Measurements from ENCODE around the gene LIN37. TPM values are rescaled to one million over a fixed set of nuclear protein-coding genes. Genes with fewer than 3 reads are reported as not detected.

Gene LIN37
- total and polyA plus RNA-seq, 9 of the 15 experiments (the other 6 are each of a cell fraction or from before 2014, with no cell fraction given): 1.2 to 12.5 (median 8.6) TPM

GRCh38 chr19:35792888-35793287, 44.5 kb downstream of the LIN37 start:
- Histone ChIP-seq H3K9me3 (replicated peaks; ENCODE audit: control insufficient read depth, insufficient read depth, low read depth, low read length) (no peaks in the 10 kb centered on the region), H3K4me1 (replicated peaks in 1 of 2; ENCODE audit: control insufficient read depth in 2 of 2, insufficient read depth in 2 of 2, low read length in 2 of 2) (peaks cover 0 to 54% of the 10 kb centered on the region in 2 experiments; a peak in 3 of 5 replicates), H3K27me3 (ENCODE audit: control insufficient read depth in 2 of 2, insufficient read depth in 2 of 2, low read length in 2 of 2) (no peaks in the 10 kb centered on the region; a peak in 1 of 5 replicates), H3K4me3 (no peak overlapping the region), H2AFZ (ENCODE audit: low read depth, low read length) (no peak overlapping the region), H3K36me3 (ENCODE audit: control insufficient read depth, insufficient read depth, low read length) (no peaks in the 10 kb centered on the region), H3K27ac (ENCODE audit: extremely low read depth, low read depth, low read length) (no peak overlapping the region), H3K79me2 (ENCODE audit: control insufficient read depth, insufficient read depth, low read length) (no peaks in the 10 kb centered on the region), H4K20me1 (replicated peaks; ENCODE audit: control insufficient read depth, insufficient read depth, low read length) (no peaks in the 10 kb centered on the region), H3K9me1 (ENCODE audit: control insufficient read depth, insufficient read depth, low read length) (no peaks in the 10 kb centered on the region), H3K4me2 (ENCODE audit: insufficient read depth, low read length) (no peak overlapping the region), H3K9ac (ENCODE audit: insufficient read depth in 1 of 2, low read depth in 2 of 2, low read length in 2 of 2) (peak overlapping the region in 1 of 2 experiments; percentile 48; a peak in 1 of 4 replicates)
- no TSS peak for BruUV-seq (replicated peaks)
- CTCF ChIA-PET (ENCODE audit: low intra/inter-chr PET ratio): no interaction called here
- WGBS (ENCODE audit: insufficient coverage, low coverage, missing lambda C conversion rate): 10% methylated on average over 6 of the region's 8 CpGs
- DNase-seq (ENCODE audit: extremely low read depth in 1 of 4, low spot score in 3 of 4) (no peak), FAIRE-seq (no peak), ATAC-seq (no peak)
- intact Hi-C loops (cut with micrococcal nuclease) (no loop called here), in situ Hi-C loops (cut with MboI) (no loop called here)
- POLR2A ChIA-PET: interaction anchor here (0.6 kb wide), 1 partner anchor 82 kb away, joined by 4 read pairs; no protein-coding TSS in a partner anchor
- TF ChIP-seq ZNF592 (IDR thresholded peaks at IDR 0.05) (no peak), ARID3A (IDR thresholded peaks at IDR 0.05; ENCODE audit: borderline replicate concordance, low read depth, low read length) (no peak), USF1 (CRISPR knock-in tag; IDR thresholded peaks at IDR 0.05) (no peak), TRIM25 (IDR thresholded peaks at IDR 0.05; ENCODE audit: borderline replicate concordance) (no peak), MITF (IDR thresholded peaks at IDR 0.05) (no peak), PRDM10 (IDR thresholded peaks at IDR 0.05; ENCODE audit: partially characterized antibody) (no peak), ZNF764 (CRISPR knock-in tag; IDR thresholded peaks at IDR 0.05; ENCODE audit: low read depth) (no peak)

Data from K562 (cell line).